Suprapubic skin (tissue), 3 donors: ENCODE measurements around the gene ZFAND3.

Source experiments
- POLR2AphosphoS5 ChIP-seq, 3 donors: sonication (generic); formaldehyde crosslinking; IDR thresholded peaks; one replicate each; pipeline ENCODE4 v1.6.1; 2017; ENCODE audit warnings: antibody characterized with exemption in 3 of 3
- TF ChIP-seq, protein P1 (sequence below), 2 donors: fragments of 200-600 bp in 1 of 2; fragments of 450-650 bp in 1 of 2; sonication (generic) in 1 of 2; IDR thresholded peaks; one replicate each; pipeline ENCODE4 v1.5.1; 2016 to 2019; ENCODE audit warnings: antibody characterized with exemption in 2 of 2, mild to moderate bottlenecking in 1 of 2, moderate library complexity in 1 of 2

DNA sequence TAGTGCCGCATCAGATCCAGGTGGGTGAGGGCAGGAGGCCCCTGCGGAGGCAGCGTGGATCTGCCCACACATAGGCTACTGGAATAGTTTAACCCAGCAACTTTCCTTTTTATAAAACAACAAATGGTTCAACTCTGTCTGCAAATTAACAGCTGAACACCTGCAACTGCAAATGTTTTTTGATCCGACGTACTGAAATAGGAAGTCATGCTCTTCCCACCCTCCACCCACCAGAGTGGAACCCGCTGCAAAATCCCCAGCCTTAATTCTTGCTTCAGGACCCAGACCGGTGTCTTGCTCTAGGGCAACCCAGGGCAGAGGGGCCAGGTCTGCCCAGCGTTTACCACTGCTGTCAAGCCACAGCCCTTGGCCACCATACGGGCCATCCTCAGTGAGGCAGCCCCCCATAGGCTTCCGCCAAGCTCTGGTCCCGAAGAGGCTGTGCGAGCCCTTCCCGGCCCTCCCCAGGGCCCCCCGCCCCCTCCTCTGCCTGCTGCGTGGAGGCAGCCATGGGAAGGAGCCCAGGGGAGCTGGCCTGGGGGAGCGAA is 334.3 kb downstream of the ZFAND3 start:
- TF ChIP-seq, protein P1, sequence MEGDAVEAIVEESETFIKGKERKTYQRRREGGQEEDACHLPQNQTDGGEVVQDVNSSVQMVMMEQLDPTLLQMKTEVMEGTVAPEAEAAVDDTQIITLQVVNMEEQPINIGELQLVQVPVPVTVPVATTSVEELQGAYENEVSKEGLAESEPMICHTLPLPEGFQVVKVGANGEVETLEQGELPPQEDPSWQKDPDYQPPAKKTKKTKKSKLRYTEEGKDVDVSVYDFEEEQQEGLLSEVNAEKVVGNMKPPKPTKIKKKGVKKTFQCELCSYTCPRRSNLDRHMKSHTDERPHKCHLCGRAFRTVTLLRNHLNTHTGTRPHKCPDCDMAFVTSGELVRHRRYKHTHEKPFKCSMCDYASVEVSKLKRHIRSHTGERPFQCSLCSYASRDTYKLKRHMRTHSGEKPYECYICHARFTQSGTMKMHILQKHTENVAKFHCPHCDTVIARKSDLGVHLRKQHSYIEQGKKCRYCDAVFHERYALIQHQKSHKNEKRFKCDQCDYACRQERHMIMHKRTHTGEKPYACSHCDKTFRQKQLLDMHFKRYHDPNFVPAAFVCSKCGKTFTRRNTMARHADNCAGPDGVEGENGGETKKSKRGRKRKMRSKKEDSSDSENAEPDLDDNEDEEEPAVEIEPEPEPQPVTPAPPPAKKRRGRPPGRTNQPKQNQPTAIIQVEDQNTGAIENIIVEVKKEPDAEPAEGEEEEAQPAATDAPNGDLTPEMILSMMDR (IDR thresholded peaks at IDR 0.05): no peak
- TF ChIP-seq POLR2AphosphoS5 (IDR thresholded peaks at IDR 0.05): no peak
